NT2/D1 (cell line): ENCODE measurements around the gene ADAM8.

Experiments
- YY1 ChIP-seq: IDR thresholded peaks from 2 replicates; pipeline ENCODE4 v1.6.1; 2011; ENCODE audit not compliant: insufficient read length, insufficient read depth
- ZNF274 ChIP-seq: IDR thresholded peaks from 2 replicates; pipeline ENCODE4 v1.6.1; 2011; ENCODE audit warnings: mild to moderate bottlenecking, low read depth, low read length

GRCh38 chr10:133308421-133309099 lies 31.9 kb upstream of the ADAM8 start, which contains the start of the genes TUBGCP2 and ZNF511:
- TF ChIP-seq ZNF274 (no peak), YY1 (no peak)
